SK-N-SH treated with all-trans-retinoic acid at 6 μM for 48 hours (cell line): ENCODE data around the gene PLXND1.

Experiments used
- ATAC-seq: fragments of 200-7000 bp; cut with Tn5 transposase; 3 replicates; pipeline ENCODE4 v1.9.1; 2020; ENCODE audit warnings: mild to moderate bottlenecking, moderate library complexity
- BACH2 ChIP-seq: fragments of 250-450 bp; sonication (Bioruptor Pico); IDR thresholded peaks from 2 replicates; pipeline ENCODE4 v1.9.0; 2021; ENCODE audit warnings: mild to moderate bottlenecking, borderline replicate concordance
- CREB5 ChIP-seq: fragments of 250-450 bp; sonication (Bioruptor Pico); IDR thresholded peaks from 2 replicates; pipeline ENCODE4 v1.5.1; 2020; ENCODE audit warnings: low read depth, mild to moderate bottlenecking, moderate library complexity
- CSDC2 ChIP-seq: fragments of 250-450 bp; sonication (Bioruptor Pico); IDR thresholded peaks from 2 replicates; pipeline ENCODE4 v1.5.0; 2020; ENCODE audit warnings: mild to moderate bottlenecking, moderate library complexity
- CSRNP3 ChIP-seq: fragments of 250-450 bp; sonication (Bioruptor Pico); IDR thresholded peaks from 2 replicates; pipeline ENCODE4 v1.5.1; 2021; ENCODE audit warnings: mild to moderate bottlenecking, moderate library complexity
- ESRRG ChIP-seq: fragments of 250-450 bp; sonication (Bioruptor Pico); IDR thresholded peaks from 2 replicates; pipeline ENCODE4 v1.6.1; 2021; ENCODE audit warnings: mild to moderate bottlenecking
- GLIS3 ChIP-seq: fragments of 250-450 bp; sonication (Bioruptor Pico); IDR thresholded peaks from 2 replicates; pipeline ENCODE4 v1.5.0; 2020; ENCODE audit warnings: mild to moderate bottlenecking, moderate library complexity
- ISL1 ChIP-seq: fragments of 250-450 bp; sonication (Bioruptor Pico); IDR thresholded peaks from 2 replicates; pipeline ENCODE4 v2.1.2; 2022; ENCODE audit warnings: mild to moderate bottlenecking, moderate library complexity
- PATZ1 ChIP-seq: fragments of 250-450 bp; sonication (Bioruptor Pico); IDR thresholded peaks from 2 replicates; pipeline ENCODE4 v1.8.0; 2020; ENCODE audit warnings: mild to moderate bottlenecking, moderate library complexity, borderline replicate concordance
- POU6F1 ChIP-seq: fragments of 250-450 bp; sonication (Bioruptor Pico); IDR thresholded peaks from 2 replicates; pipeline ENCODE4 v1.8.0; 2021; ENCODE audit warnings: low read depth, mild to moderate bottlenecking, moderate library complexity, borderline replicate concordance
- PPARA ChIP-seq: fragments of 250-450 bp; sonication (Bioruptor Pico); IDR thresholded peaks from 2 replicates; pipeline ENCODE4 v1.5.0; 2020; ENCODE audit warnings: mild to moderate bottlenecking, borderline replicate concordance
- RARB ChIP-seq: fragments of 250-450 bp; sonication (Bioruptor Pico); IDR thresholded peaks from 2 replicates; pipeline ENCODE4 v1.8.0; 2021; ENCODE audit warnings: mild to moderate bottlenecking, moderate library complexity
- SNAI2 ChIP-seq: fragments of 250-450 bp; sonication (Bioruptor Pico); IDR thresholded peaks from 2 replicates; pipeline ENCODE4 v1.5.0; 2020; ENCODE audit warnings: mild to moderate bottlenecking, moderate library complexity
- TCF4 ChIP-seq: fragments of 250-450 bp; sonication (Bioruptor Pico); IDR thresholded peaks from 2 replicates; pipeline ENCODE4 v1.8.0; 2021; ENCODE audit warnings: mild to moderate bottlenecking, moderate library complexity, borderline replicate concordance
- TOX ChIP-seq: fragments of 250-450 bp; sonication (Bioruptor Pico); IDR thresholded peaks from 2 replicates; pipeline ENCODE4 v1.8.0; 2021; ENCODE audit warnings: mild to moderate bottlenecking, moderate library complexity, borderline replicate concordance
- TSHZ2 ChIP-seq: fragments of 250-450 bp; sonication (Bioruptor Pico); IDR thresholded peaks from 2 replicates; pipeline ENCODE4 v1.5.0; 2020; ENCODE audit warnings: mild to moderate bottlenecking, moderate library complexity
- ZC3H10 ChIP-seq: fragments of 250-450 bp; sonication (Bioruptor Pico); IDR thresholded peaks from 2 replicates; pipeline ENCODE4 v1.5.1; 2021; ENCODE audit warnings: mild to moderate bottlenecking, moderate library complexity
- ZFP3 ChIP-seq: fragments of 250-450 bp; sonication (Bioruptor Pico); IDR thresholded peaks from 2 replicates; pipeline ENCODE4 v1.5.0; 2020; ENCODE audit warnings: mild to moderate bottlenecking, moderate library complexity
- ZFP30 ChIP-seq: fragments of 450-650 bp; formaldehyde crosslinking; IDR thresholded peaks from 2 replicates; pipeline ENCODE4 v1.5.0; 2022; ENCODE audit warnings: mild to moderate bottlenecking, moderate library complexity
- ZNF565 ChIP-seq: fragments of 450-650 bp; formaldehyde crosslinking; conservative IDR thresholded peaks from 2 replicates; pipeline ENCODE4 v1.5.0; 2020; ENCODE audit warnings: low read depth, mild to moderate bottlenecking, moderate library complexity
- ZNF70 ChIP-seq: fragments of 450-650 bp; formaldehyde crosslinking; IDR thresholded peaks from 2 replicates; pipeline ENCODE4 v1.5.0; 2020; ENCODE audit warnings: mild to moderate bottlenecking, moderate library complexity
- ZNF8 ChIP-seq: fragments of 450-650 bp; formaldehyde crosslinking; IDR thresholded peaks from 2 replicates; pipeline ENCODE4 v1.5.0; 2020; ENCODE audit warnings: mild to moderate bottlenecking, moderate library complexity

The PLXND1 gene

GRCh38 chr3:129513705-129514104, 92.8 kb downstream of the PLXND1 start (continued):
- no peak for TF ChIP-seq TSHZ2

- no peak for ATAC-seq
- no peak for TF ChIP-seq PPARA (CRISPR knock-in tag)
- no peak for TF ChIP-seq TSHZ2
- TF ChIP-seq TOX (CRISPR knock-in tag) = no peak
- no peak for TF ChIP-seq GLIS3 (CRISPR knock-in tag)
These were observed 93.9 kb downstream of the PLXND1 start for GRCh38 chr3:129512595-129512994.

GRCh38 chr3:129507181-129507831, 99.2 kb downstream of the PLXND1 start:
- ATAC-seq = no peak

More at GRCh38 chr3:129507181-129507831, 99.2 kb downstream of the PLXND1 start:
- TF ChIP-seq GLIS3 (CRISPR knock-in tag) (no peak), TCF4 (CRISPR knock-in tag) (no peak), ISL1 (CRISPR knock-in tag) (no peak), CREB5 (CRISPR knock-in tag) (no peak), POU6F1 (CRISPR knock-in tag) (no peak), ZNF8 (CRISPR knock-in tag) (no peak), CSDC2 (CRISPR knock-in tag) (no peak), TSHZ2 (no peak), RARB (no peak), CSRNP3 (no peak), ZNF70 (CRISPR knock-in tag) (no peak), ZFP3 (CRISPR knock-in tag) (no peak), BACH2 (CRISPR knock-in tag) (no peak), ZC3H10 (no peak), ZNF565 (no peak), PATZ1 (CRISPR knock-in tag) (no peak), ZFP30 (CRISPR knock-in tag) (no peak), ESRRG (no peak), TOX (CRISPR knock-in tag) (no peak), SNAI2 (CRISPR knock-in tag) (no peak)
